Fibroblast of peridontal ligament (primary cell): ENCODE results near the gene STIM2.

Experiments
- DNase-seq: peaks from one replicate; pipeline ENCODE4 v3.0.0-alpha.2; 2010; ENCODE audit errors: extremely low read depth

STIM2 gene

DNA sequence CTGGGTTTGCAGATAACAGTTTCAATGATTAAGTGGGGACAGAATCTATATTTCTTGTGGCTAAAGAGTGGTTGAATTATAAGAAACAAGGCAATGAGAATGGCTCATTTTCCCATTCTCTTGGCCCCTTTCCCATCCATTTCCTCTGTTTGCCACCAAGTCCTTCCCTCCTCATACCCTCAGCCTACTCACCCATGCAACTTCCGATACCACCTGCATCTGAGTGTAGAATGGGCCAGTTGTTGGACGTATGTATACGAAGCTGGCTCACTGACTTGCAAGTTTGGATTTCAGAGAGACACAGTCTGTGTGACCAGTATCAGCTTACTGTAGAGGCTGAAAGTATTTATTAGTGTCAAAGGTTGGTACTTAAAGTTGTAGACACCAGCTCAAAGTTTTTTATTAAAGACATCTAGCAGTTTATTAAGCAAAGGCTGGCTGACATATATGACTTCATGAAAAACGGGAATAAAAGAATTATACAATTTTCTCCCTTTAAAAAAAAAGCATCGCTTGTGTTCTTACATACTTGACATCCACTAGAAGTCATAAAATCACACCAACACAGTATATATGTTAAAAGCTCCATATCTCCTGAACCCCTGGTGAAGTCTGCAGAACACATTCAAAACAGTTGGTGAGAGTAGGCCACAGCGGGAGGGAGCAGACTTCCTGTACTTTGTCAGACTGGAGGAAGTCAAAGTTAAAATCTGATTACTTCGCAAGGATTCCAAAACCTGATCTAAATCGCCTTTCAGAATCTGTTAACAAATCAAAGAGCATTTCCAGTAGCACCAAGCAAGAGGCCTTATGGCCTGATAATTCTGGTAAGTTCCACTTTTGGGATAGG, 22.4 kb upstream of the STIM2 start:
- no peak for DNase-seq

DNA sequence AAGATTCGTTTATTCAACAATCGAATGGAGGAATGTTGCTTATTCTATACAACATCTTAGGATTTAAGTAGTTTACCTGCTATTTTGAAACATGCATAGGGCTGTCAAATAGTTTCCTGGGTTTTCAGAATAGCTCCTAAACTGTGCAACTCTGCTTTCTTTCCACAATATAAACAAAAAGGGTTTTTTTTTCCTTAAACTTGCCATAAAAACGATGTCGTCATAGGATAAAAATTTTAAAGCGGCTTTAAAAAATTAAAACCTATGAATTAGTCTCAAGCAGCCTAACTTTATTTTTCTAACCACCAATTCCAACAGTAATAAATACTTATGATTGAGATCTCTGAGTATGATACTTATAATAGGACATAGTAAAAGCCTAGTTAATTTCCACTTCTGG, 21.6 kb upstream of the STIM2 start:
- peak; percentile 62 for DNase-seq

DNA sequence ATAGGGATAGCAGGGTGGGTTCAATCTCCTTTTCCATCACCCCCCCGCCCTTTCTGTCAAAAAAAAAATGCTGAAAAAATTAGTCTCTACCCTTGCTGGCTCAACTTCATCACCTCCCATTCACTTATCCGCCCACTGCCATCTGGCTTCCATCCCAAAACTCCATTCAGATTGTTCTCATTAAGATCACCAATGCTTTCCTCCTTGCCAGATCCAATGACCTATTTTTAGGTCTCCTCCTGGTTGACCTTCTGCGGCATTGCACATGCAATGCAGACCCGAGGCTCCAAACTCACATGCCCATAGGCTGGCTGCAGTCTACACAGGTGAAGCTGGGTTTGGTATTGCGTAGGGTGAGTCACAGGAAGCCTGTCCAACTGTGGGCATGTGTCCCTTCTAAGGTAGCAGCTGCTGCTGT, 21.1 kb upstream of the STIM2 start:
- peak; percentile 87 for DNase-seq

DNA sequence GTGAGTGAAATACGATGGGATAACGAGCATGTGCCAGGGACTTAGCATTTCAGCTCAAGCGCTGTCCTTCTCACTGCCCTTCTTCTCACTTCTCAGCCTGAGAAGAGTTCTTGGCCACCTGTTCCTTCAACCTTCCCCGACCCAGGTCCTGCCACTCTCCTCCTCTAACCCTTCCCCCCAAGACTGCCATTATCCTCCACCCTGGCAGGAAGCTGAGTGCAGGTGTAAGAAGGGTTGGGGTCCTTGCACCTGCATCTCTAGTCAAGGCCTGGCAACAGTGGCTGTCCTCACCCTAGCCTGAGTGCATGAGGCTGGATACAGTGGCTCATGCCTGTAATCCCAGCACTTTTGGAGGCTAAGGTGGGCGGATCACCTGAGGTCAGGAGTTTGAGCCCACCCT, 19.9 kb upstream of the STIM2 start:
- DNase-seq: no peak

DNA sequence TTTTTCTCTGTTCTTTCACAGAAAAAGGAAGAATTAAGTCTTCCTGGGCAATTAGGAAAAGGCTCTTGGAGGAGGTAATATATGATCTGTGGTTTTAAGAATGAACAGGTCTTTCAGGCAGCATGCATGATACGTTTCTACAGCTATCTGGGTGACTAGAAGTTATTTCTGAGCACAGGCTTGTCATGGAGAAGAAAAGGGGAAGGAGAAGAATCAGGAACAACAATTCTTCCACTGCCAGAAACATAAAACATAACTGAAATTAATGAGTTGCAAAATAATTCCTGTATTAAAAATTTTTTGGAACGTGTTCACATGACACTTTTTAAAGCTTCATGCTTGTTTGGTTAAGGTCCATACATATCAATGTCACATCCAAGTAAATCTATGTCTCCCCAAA, 17.7 kb upstream of the STIM2 start:
- DNase-seq: no peak

DNA sequence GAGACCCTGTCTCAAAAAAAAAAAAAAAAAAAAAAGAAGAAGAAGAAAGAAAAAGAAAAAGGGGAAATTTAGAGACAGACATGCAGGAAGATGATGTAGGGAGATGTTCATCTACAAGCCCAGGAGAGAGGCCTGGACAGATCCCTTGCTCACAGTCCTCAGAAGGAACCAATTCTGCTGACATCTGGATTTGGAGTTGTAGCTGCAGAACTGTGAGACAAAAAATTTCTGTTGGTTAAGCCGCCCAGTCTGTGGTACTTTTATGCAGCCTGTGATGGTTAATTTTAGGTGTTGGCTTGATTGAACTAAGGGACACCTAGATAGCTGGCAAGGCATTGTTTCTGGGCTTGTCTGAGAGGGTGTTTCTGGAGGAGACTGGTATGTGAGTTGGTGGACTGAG, 10.1 kb upstream of the STIM2 start:
- DNase-seq: no peak

DNA sequence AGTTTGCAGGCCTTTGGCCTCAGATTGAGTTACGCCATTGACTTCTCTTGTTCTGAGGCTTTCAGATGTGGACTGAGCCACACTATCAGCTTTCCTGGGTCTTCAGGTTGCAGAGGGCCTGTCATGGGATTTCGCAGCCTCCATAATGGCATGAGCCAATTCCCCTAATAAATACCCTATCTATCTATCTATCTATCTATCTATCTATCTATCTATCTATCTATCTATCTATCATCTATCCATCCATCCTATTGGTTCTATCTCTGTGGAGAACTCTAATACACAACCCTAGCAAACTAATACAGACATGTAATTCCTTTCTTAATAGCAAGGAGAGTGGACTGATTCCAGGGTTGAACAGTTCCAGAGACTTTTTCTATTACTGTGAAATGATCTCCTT, 9.5 kb upstream of the STIM2 start:
- DNase-seq: no peak

DNA sequence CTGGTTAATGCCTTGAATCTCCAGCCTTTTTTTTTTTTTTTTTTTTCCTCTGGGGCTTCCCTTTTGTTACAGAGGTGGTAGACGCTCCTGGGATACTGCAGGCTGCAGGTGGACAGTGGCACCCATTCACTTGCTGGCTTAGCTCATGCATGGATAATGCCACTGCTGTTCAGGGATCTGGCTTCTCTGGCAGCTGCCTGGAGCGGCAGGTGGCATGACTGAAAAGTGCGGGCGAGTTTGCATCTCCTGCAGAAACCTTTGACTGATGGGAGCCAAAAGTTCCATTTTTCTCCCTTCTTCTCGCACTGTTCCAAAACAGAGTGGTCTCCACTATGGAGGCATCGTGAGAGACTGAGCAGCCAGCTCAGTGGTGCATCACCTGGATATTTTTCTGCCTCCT, 5.9 kb upstream of the STIM2 start:
- no peak for DNase-seq

DNA sequence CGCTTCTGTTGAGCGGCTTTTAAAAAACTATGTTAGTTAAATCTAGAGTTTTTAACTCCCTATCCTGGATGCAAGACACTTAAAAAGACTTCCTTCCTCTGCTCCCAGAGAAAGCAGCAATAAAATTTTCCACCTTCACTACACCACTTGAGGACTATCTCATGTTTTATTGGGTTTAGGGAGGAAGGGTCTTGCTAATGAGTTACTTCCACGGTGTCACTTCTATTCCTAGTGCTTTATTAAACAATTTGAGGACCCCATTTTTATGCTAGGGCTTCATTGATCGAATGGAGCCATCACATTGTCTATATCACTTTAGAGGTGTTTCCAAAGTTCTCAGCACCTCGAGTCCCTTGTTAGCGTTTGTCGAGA, 3.7 kb upstream of the STIM2 start:
- no peak for DNase-seq

DNA sequence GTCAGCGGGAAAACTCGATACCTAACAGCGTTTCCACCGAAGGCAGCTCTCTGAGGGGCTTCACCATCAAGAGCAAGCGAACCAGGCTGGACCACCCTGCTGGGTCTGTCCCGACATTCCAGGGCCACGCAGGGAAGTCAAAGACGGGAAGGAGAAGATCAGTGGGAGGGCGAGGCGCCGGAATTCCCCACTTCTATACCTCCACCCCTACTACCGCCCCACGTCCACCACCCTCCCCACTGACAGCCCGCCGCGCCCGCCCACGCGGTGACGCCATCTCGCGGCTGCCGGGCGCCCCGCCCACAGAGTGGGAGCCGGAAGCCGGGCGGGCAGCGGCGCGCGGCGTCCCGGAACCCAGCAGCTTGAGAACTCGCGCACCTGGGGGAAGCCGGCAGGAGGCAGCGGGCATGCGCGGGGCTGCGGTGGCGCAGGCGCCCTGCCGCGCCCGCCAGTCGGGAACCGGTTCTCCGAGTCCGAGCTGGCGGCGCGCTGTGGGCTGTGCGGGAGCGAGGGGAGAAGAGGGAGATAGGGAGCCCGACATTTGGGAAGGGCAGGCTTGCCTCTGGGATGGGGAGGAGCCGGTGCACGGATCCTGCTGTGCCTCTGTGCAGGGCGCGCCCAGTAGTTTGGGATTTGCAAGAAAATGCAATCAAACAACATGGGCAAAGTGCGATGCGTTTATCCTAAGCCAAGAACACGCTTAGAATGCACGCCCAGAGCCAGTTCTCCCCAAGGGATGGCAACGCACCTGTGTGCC, 3.2 kb upstream of the STIM2 start:
- DNase-seq: peak; percentile 73

DNA sequence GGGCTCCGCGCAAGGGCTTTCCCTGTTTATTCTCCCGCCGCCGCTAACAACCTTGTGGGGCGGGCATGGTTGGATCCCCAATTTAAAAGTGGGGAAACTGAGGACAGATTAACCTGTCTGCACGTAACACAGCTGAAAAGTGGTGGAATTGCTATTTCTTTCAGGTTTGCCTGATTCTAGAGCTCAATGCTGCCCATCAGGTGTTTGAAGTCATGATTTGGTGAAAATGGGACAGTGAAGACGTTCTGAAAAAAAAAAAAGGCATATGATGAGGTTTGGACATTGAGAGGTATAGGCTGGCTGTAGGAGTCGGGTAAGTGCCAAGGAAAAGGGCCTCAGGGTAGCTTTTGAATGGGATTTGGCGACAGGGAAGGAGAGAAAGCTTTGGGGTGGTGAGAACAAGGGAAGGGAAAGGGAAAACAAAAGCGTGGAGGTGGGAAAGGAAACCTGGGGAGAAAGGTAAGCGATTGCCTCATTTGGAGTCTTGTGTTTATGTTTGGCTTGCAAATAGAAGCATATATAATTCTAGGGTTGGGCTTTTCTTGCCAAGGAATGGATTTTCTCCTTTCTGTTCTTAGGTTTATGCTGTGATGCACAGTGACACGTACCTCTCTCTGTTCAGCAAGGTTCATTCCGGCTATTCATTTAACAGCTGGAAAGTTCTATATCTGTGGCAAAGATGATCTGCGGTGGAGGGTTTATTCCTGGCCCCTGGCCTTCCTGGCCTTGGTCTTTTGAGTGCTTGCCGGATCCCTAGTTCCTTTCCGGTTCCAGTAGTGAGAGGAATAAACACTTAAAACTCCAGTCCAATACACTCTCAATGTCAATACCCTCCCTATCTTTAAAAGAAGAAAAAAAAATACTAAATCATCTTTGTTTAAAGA, 2.4 kb upstream of the STIM2 start:
- DNase-seq: no peak

DNA sequence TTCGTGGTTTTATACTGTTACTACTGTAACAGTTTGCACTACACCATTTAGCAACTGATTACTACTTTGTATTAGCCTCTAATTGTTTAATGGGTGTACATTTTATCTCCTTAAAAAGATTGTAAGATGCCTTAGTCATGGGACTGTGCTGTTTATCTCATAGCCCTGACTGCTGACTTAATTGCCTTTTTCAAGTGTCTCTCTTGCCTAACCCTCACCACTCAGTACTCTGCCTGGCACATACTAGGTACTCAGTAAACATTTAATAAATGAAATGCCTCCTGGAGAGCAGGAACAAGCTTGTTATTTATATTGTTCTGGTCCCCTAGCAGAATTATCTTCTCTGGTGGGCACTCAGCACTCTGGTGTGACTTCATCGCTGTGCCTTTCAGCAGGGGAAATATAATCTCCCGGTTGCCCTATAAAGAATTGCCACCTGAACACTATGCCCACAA, 1.7 kb upstream of the STIM2 start:
- DNase-seq: no peak

DNA sequence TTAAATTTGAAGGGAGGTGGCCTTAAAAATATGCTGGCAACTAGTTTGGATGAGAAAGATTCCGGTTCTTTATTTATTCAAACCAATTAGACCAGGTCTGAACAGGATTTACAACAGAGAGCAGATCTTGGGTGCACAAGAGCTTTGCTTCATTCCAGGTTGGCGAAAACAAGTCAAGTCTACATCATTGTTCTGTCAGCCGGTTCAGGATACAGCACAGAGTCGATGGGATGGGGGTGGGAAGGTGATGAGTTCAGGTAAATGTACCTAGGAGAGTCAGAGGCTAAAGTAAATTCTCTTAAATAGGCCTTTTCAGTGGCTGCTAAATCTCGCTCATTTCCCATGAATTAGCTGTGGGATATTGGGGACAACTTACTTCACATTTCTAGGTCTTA, 882 bp upstream of the STIM2 start:
- no peak for DNase-seq

DNA sequence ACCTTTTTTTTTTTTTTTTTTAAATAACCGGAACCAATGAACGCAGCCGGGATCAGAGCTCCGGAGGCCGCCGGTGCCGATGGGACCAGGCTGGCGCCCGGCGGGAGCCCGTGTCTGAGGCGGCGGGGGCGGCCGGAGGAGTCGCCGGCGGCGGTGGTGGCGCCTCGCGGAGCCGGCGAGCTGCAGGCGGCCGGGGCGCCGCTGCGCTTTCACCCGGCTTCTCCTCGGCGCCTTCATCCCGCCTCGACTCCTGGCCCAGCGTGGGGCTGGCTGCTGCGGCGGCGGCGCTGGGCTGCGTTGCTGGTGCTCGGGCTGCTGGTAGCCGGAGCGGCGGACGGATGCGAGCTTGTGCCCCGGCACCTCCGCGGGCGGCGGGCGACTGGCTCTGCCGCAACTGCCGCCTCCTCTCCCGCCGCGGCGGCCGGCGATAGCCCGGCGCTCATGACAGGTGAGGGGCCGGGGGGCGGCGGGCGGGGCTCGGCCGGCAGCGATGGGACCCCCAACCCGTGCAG, 337 bp downstream of the STIM2 start:
- DNase-seq: no peak

DNA sequence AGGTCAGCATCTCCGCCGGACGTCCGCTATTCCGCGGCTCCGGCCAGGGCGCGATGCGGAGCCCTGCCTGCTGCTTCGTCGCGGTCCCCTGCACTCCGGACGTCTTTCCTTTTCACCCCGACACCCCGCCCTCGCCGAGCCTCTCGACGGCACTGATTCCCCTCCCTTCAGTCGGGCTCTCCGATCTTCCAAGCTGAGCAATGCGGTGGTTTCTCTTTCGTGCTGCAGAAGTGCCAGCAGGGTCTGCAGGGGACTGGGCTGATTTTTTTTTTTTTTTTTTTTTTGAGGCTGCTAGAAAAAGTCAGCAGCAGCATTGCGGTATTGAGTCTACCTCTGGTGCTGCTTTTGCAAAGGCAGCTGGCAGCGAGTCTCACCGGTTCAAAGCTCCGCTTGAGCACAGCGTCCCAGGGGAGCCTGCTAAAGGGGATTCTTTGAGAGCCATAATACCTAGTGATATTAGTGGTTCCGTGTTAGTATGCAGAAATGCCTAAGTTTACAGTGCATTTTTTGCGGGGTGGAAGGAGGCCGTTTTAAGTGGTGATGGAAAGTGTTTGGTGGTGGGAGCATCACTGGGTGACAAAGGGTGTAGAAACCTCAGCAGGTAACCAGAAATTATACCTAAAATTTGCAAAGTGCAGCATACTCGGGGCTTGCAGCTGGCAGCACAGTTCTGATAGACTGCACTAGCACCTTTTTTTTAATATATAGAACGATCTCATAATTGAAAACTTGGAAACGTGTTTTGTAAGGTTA, 969 bp downstream of the STIM2 start:
- DNase-seq: peak; percentile 54

DNA sequence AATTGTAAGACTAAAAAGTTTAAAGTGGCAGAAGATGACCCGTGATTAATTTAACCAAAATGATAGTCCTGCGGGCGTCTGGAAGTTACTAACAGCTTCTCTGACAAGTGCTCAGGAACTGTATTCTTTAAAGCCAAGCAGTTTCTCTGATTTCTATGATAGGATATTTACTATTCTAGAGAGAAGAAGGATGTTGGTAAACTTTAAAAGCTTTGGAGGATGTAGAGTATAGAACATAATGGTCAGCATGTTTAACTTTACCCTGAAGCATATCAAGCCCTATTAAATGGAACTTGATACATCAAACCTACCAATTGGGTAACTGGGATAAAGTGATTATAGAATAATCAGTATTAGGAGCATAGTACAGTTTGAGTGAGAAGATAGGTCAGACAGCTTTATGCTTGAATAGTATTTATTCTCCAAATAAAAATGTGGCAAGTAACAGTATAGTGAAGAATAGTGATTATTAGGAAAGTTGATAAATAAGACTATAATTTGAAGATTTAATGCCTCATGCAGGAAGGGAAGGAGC, 1.8 kb downstream of the STIM2 start:
- no peak for DNase-seq

DNA sequence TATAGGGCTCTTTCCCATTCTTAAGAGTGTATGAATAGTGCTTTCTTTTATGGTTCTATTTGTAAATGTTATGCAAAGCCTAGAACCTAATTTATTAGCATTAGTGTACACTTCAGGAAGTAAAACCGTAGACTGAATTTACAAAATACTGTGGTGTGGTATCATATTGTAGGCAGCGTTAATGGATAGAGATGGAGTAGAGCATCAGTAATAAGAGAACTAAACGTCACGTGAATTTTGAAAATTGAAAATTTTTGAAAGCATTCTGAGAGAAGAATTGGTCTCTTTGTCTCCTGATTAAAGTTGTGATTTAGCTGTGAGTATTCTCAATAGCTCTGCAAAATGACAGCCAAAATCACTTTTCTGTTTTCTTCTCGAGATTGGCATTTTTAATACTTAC, 2.9 kb downstream of the STIM2 start:
- DNase-seq: no peak

DNA sequence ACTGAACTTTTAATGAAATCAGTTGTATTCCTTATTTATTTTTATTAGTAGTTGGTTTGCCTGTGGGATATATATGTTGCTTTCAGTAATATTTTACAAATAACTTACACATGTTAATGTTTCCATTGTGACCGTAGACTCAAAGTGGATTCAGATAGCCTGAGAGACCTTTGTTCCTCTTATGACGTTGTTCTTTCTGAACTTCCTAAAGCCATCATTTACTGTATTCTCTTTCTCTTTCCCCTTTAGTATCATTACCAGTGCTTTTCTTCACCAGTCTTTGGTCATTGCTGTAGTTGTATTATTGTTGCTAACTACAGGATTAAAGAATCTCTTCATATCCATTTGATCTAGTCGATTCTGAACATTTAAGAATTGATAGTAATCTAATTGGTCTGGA, 4.3 kb downstream of the STIM2 start:
- DNase-seq: no peak

DNA sequence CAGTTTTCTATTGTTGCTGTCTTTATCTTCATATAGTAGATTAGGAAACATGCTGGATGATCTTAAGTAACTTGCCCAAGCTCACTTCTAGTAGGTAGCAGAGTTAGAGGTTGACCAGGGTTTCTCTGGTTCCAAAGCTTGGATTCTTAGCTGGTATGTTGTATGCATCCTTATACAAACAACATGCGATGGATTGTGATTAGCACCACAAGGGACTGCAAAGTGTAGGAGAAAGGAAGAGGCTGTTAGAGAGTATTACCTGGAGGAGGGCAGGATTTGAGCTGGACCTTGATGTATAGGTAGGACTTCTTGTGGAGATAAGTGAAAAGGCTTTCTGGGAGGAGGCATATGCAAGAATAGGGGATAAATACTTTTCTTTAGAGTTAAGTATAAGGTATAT, 5.6 kb downstream of the STIM2 start:
- DNase-seq: no peak

DNA sequence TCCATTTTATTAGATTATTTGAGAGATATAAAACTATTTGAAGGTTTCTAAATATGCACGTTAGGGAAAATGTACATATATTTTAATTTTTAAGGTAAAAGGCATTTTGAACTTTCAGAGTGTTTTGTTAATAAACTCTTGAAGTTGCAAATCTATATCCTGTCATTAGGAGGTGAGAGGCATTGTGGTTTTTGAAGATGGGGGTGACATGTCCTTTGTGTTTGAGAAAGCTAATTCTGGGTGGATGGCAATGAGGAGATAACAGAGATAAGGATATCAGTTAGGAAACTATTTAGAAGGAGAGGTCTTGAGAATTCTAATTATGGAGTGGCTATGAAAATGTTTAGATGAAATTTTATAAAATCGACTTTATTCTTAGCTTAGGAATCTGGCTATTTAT, 6.1 kb downstream of the STIM2 start:
- DNase-seq: no peak
